LHCN-M2 (cell line): ENCODE measurements around the gene AGXT. TPM values are rescaled to one million over a fixed set of nuclear protein-coding genes. Genes with fewer than 3 reads are reported as not detected.

Source experiments
- DNase-seq: peaks from one replicate; pipeline ENCODE4 v3.0.0-alpha.2; 2012; ENCODE audit warnings: low read depth
- total RNA-seq: library from RNA; depleted of rRNA; stranded (reverse); fragments of >200 nt; gene quantifications from 2 replicates; pipeline ENCODE4 v1.2.3, GENCODE V29; 2014

The AGXT gene
- total RNA-seq, 1 experiment from 2014 or later = not detected

DNA sequence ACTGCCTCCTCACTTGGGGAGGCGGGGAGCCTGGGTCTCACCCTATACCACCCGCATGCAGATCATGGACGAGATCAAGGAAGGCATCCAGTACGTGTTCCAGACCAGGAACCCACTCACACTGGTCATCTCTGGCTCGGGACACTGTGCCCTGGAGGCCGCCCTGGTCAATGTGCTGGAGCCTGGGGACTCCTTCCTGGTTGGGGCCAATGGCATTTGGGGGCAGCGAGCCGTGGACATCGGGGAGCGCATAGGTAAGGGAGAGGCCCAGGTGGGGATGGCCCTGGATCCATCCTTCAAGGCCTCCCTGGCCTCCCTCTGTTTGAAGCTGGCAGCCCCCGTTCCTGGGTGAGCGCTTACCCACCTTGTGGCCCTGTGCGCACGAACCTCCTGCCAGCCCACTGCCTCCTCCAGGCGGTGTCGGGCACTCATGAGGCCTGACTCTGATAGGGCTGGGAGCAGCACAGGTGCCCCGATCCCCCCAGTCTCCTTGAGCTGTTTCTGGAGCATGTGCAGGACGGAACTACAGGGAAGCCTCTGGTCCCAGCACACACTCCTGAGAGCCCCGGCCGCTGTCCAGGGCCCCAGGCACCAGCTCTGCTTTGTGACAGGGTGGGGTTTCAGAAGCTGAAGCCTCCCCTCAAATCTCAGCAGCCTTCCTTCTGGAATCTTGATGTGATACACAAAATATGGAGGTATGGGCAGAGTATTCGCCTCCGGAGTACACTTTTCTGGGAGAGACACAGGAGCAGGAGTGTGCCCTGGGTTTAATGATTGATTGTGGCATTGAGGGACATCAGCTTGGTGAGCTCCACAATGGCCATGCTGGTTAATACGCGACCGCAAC lies 708 bp downstream of the AGXT start:
- no peak for DNase-seq

- DNase-seq = no peak
Measured at GRCh38 chr2:240869956-240870875, 1.6 kb downstream of the AGXT start.

DNA sequence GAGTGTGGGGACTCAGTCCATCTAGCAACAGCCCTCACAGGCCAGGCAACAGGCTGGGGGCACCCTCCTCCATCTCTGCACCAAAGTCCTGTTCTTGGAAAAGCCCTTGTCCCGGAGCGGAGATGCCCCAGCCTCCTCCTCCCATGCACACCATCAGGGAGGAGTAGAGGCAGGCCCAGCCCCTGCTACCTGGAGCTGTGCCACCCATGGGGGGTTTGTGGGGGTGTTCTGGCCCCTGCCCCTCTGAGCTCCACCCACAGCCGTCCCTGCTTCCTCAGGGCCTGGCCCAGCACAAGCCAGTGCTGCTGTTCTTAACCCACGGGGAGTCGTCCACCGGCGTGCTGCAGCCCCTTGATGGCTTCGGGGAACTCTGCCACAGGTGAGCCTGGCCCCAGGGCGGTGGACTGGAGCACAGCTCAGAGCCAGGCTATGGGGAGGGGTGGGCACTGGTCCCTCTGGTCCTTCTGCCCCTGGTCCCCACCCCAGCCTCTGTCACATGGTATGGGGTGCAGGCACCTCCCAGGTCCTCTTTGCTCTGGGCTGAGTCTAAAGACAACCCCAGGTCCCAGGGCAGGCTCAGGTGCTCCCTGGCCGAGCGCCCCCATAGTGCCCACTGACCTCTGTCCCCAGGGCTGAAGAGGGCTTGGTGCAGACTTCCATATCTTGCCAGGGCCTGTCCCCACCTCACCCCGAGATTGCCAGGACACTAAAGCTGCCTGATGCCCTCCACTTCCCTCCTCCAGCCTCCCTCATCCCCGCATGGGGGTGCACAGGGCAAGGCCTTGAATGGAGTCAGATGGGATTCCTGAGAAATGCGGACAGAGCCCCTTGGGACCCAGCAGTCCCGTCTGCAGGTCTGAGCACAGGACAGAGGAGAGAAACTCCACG lies 2.7 kb downstream of the AGXT start:
- no peak for DNase-seq

DNA sequence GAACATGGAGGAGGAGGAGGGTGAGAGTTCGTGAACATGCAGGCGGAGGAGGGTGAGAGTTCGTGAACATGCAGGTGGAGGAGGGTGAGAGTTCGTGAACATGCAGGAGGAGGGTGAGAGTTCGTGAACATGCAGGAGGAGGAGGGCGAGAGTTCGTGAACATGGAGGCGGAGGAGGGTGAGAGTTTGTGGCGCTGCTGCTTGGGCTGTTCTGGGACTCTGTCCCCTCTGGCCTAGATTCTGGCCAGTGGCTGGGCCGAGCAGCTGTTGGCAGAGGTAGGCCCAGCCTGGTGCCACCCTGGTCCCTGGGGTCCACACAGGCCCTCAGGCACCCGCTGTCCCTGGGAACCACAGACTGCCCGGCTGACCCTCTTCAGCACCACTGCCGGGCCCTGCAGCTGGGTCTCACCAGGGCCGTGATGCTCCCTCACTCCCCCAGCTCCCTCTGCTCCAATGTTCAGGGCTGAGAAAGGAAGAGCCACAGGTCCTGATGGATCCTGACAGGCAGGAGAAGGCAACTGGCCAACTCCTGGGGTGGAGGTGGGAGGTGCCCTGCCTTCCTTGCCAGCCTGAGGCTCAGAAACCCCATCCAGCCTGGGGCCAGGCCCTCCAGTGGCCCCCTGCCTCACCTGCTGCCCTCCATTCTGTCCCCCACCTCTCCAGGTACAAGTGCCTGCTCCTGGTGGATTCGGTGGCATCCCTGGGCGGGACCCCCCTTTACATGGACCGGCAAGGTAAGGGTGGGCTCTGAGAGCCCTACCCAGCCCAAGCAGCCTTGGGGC lies 3.9 kb downstream of the AGXT start:
- DNase-seq = no peak

GRCh38 chr2:240873098-240873788 lies 4.6 kb downstream of the AGXT start:
- no peak for DNase-seq

DNA sequence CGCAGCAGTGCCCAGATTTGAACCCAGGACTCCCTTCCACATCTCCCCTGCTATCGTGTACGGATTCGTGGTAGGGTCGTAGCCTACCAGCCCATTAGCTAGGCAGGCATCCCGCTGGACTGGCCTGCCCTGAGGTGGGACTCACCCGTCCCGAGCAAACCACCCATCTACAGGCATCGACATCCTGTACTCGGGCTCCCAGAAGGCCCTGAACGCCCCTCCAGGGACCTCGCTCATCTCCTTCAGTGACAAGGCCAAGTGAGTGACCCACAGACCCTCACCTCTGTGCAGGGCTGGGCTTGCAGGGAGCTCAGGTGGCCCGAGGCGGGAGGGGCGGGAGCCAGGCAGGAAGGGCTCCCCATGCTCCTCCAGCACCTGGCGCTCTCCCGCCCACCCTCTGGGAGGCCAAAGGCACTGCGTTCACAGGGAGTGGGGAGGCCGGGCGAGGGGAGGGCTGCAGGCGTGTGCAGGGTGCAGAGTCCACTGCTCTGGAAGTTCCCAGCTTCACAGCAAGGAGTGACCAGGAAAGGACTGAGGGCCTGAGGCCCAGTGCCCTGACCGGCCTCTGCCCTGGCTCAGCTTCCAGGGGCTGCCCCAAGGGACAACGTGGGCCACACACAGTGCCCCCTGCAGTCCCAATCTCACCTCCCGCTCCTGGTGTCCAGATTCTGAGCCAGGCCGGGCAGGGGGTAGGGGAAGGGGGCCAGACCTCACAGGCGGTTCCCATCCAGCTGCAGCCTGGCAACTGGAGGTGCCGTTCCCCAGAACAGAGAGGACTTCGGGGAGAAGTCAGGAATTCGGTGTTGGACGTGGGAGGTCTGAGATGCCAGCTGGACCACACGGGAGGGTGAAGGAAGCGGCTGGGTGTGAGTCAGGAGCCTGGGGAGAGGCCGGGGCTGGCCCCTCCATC lies 5.4 kb downstream of the AGXT start:
- peak; percentile 6 for DNase-seq

DNA sequence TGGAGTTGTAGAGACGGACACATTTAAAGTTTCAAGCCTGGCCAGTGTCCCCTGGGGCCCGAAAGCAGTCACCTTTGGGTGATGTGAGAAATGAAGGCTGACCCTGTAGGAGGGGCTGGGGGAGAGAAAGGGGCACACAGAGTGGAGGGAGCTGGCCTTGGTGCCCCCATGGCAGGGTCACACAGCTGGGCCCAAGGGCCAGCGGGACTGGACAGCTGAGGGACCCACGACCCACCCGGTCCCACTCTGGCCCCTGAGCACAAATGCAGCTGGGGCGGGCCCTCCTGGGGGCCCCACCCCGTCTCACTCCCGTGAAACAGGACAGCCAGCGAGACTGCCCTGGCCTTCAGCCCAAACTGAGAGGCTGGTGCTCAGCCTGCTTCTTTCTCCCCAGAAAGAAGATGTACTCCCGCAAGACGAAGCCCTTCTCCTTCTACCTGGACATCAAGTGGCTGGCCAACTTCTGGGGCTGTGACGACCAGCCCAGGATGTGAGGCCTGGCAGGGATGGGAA lies 6.1 kb downstream of the AGXT start:
- no peak for DNase-seq

DNA sequence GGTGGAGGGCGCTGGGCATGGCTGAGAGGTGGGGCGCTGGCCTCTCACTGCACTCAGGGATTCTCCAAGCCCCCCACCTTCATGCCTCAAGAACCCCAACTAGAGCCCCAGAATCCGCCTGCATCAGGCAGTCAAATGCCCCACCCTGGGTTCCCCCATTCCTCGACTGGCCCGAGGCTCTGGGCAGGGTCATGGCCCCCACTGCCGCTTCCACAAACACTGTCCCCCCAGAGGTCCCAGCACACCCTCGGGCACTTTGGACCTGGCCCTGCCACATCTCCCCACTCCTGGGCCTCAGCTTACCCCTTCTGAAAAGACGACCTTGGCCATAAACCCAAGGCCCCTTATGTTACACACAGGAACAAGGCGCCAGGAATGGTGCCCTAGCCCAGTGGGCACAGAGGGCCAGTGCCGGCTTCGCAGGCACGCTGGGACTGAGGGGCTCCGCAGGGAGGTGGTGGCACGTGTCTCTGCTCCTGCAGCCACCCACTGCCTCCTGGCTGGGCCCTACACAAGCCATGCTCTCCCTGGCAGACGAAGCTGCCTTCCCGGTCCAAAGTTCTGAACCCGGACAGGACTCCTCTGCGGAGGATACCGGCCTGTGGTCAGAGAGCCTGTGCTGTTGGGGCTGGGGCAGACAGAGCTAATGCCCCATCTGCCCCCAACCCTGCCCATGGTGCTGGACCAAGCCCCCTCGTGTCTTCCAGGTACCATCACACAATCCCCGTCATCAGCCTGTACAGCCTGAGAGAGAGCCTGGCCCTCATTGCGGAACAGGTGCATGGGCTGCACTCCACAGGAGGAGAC lies 6.8 kb downstream of the AGXT start:
- no peak for DNase-seq

- DNase-seq = no peak
Measured at GRCh38 chr2:240876035-240876474, 7.4 kb downstream of the AGXT start.

GRCh38 chr2:240876475-240877251 lies 8.0 kb downstream of the AGXT start:
- DNase-seq = no peak

GRCh38 chr2:240877460-240878340 lies 9.1 kb downstream of the AGXT start:
- no peak for DNase-seq

- DNase-seq = no peak
Measured at GRCh38 chr2:240878341-240878936, 9.8 kb downstream of the AGXT start.

DNA sequence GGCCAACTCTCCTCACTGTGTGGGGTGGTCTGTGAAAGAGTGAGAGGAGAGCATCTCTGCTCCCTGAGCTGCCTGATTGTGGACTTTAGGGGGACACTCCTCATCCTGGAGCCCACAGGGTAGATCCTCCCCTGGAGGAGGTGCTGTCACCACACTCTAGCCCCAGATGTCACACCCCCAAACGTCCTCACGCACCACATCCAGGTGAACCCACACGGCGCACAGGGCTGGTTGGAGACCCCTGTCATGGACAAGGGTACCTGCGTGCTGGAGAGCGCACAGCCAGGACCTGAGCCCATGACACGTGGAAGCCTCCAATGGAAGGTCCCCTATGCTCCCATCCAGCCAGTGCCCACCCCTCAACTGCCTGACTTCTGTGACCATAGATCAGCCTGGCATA lies 10.5 kb downstream of the AGXT start:
- no peak for DNase-seq

DNA sequence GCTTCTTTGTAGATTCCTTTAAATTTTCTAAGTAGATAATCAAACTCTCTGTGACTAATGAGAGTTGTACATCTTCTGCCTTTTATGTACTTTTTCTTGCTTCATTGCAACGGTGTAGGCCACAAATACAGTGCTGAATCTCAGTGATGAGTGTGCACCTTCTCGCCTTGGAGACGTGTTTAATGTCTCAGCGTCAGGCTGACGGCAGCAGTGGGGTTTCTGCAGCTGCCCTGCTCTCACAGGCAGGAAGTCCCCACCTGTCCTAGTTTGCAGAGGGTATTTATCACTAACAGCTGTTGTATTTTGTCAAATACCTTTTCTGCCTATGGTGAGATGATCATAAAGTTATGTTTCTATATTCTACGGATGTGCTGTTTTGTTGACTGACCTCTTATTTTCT lies 13.3 kb downstream of the AGXT start:
- peak; percentile 58 for DNase-seq

DNA sequence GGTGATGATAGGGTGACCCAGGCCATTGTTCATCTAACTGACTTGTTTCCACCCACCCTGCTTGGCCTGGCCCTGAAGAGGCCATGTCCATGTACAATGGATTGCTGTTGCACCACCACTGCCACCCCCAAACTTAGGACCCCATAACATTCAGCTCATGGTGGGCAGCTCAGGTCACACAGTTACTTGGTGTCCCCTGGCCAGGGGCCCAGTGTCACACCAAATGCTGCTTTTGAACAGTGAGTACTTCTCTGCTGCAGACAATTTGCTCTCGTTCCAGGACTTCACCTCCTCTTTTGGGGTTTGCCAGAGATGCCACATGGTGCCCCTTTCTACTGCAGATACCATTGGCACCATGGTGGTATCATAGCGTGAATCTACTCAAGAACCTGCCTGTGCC lies 15.6 kb downstream of the AGXT start:
- no peak for DNase-seq

GRCh38 chr2:240884745-240885144 lies 16.1 kb downstream of the AGXT start:
- no peak for DNase-seq
